ENCODE measurements around the gene DNAJC27.
"Not testable (repeated sequence)": the region's sequence is repeated elsewhere in the genome, so short reads cannot be mapped to it uniquely, and the experiment has no call there.

Gene DNAJC27

DNA sequence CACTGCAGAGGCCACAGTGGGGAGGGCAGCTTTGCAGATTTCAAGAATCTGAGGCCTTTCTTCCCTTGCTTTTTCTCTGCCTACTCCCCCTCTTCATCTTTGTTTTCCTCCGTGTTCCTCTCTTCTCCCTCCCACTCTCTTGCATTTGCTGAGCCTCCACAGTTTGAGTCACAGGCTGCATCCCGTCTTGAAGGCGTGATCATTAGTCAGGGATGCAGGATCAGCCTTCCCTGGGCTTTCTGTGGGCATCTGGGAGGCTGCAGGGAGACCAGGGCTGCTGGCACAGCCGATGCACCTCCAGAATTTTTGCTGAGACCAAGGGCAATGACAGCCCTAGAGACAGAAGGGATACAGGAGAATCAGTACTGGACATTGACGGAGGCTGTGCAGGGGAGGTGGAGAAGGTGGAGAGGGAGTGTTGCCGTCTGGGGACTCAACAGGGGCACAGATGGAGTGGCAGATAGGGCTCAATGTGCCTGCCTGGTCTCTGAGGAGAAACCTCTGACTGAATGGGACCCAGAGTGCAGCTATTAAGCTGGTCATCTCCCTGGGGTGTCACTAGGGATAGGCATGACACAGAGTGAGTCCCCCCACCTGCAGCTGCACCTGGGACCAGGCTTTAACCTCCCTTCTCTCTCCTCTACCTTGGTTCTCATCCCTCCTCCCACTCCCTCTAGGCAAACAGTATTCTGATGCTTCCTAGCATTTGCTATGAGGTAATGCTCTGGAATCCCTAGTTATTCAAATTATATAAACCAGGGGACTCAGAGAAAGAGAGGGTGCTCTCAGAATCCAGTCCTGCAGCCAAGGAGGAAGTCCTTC is 29.0 kb upstream of the DNAJC27 start:
- no peak for DNase-seq (ENCODE audit: low read depth)
- no peak overlapping the region for H3K4me3 ChIP-seq (ENCODE audit: low read length)
- TF ChIP-seq, protein P1, sequence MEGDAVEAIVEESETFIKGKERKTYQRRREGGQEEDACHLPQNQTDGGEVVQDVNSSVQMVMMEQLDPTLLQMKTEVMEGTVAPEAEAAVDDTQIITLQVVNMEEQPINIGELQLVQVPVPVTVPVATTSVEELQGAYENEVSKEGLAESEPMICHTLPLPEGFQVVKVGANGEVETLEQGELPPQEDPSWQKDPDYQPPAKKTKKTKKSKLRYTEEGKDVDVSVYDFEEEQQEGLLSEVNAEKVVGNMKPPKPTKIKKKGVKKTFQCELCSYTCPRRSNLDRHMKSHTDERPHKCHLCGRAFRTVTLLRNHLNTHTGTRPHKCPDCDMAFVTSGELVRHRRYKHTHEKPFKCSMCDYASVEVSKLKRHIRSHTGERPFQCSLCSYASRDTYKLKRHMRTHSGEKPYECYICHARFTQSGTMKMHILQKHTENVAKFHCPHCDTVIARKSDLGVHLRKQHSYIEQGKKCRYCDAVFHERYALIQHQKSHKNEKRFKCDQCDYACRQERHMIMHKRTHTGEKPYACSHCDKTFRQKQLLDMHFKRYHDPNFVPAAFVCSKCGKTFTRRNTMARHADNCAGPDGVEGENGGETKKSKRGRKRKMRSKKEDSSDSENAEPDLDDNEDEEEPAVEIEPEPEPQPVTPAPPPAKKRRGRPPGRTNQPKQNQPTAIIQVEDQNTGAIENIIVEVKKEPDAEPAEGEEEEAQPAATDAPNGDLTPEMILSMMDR (conservative IDR thresholded peaks at IDR 0.05; ENCODE audit: low read depth, low read length), result no peak

DNA sequence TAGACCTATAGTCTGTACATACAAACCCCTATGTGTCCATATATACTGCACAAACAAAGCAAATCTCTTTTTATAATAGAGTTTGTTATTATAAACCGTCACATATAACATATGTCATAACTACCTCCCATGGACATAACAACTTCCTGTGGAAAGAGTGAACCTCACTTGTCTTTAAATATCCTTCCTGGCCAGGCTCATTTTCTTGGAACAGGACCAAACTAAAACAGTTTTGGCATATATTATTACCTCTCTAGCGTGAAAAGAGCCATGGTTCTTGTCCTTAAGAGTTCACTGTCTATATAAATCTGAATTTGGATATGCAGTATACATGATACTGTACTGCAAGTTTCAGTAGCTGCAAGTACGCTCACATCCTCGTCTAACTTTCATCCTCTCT is 28.3 kb upstream of the DNAJC27 start:
- DNase-seq (ENCODE audit: low read depth), result no peak
- no peak overlapping the region for H3K4me3 ChIP-seq (ENCODE audit: low read length)
- TF ChIP-seq, protein P1 (conservative IDR thresholded peaks at IDR 0.05; ENCODE audit: low read depth, low read length), result no peak

- not testable (repeated sequence) for DNase-seq (ENCODE audit: low read depth); H3K4me3 ChIP-seq (ENCODE audit: low read length)
These were observed 27.3 kb upstream of the DNAJC27 start for GRCh38 chr2:24999097-24999496.

DNA sequence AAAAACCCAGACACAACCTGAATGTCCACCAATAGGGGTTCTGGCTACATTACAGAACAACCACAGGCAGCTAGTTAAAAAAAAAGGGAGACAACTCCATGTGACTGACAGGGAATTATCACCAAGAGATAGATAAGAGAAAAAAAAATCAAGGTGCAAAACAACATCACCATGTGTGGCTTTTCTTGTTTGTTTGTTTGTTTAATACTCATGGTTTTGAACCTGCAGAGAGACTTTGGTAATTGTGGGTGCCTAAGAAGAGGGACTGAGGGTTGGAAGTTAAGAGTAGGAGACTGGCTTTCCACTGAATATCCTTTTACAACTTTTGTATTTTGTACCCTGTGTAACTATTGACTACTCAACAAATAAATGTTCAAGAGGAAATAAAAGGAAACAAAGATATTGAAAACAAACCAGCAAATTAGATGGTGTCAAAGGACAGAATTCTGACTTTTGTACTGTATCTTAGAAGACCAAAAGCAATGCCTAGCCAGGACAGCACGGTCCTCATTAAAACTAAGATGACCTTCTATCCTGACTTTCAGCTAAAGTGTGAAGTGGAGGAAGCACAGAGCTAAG is 22.5 kb upstream of the DNAJC27 start:
- TF ChIP-seq, protein P1 (conservative IDR thresholded peaks at IDR 0.05; ENCODE audit: low read depth, low read length), result no peak
- no peak overlapping the region for H3K4me3 ChIP-seq (ENCODE audit: low read length)
- no peak for DNase-seq (ENCODE audit: low read depth)

- H3K4me3 ChIP-seq (ENCODE audit: low read length), result no peak overlapping the region
- no peak for DNase-seq (ENCODE audit: low read depth)
- TF ChIP-seq, protein P1 (conservative IDR thresholded peaks at IDR 0.05; ENCODE audit: low read depth, low read length), result no peak
These were observed 21.8 kb upstream of the DNAJC27 start for GRCh38 chr2:24993406-24994145.

- TF ChIP-seq, protein P1 (conservative IDR thresholded peaks at IDR 0.05; ENCODE audit: low read depth, low read length), result no peak
- DNase-seq (ENCODE audit: low read depth), result no peak
- no peak overlapping the region for H3K4me3 ChIP-seq (ENCODE audit: low read length)
These were observed 14.6 kb upstream of the DNAJC27 start for GRCh38 chr2:24986372-24986771.

DNA sequence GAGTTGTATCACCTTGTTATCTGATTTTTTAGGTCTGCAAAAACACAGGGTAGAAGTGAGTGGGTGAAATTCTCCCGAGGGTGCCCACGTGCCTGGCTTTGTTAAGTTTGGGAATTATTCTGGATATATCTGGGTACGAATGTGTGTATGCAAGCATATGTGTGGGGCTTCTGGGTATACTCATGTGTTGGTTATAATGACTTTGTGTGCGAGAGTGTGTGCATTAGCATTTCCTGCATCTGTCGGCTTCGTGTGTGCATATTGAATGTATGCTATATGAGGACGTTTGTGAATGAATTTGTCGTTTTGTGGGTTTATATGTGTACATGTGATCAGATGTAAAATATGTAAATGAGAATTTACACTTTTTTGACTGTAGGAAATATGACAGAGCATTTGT is 13.8 kb upstream of the DNAJC27 start:
- no peak for DNase-seq (ENCODE audit: low read depth)
- TF ChIP-seq, protein P1 (conservative IDR thresholded peaks at IDR 0.05; ENCODE audit: low read depth, low read length), result no peak
- H3K4me3 ChIP-seq (ENCODE audit: low read length), result no peak overlapping the region

Data from retinal pigment epithelial cell (primary cell).